HG03103 (cell line): Measurements from ENCODE around the gene GTSF1L.
"Not testable (repeated sequence)": the region's sequence is repeated elsewhere in the genome, so short reads cannot be mapped to it uniquely, and the experiment has no call there.

Experiments used
- ATAC-seq: cut with Tn5 transposase; IDR thresholded peaks from one replicate; pipeline ENCODE4 v1.9.1; 2021; ENCODE audit warnings: low read depth; ENCODE audit not compliant: unreplicated experiment

The GTSF1L gene

GRCh38 chr20:43726811-43727338 is at the start of gene GTSF1L:
Gene GTSF1L (minus strand): TSS chr20:43727002. CDS start chr20:43726694, 308 bp downstream.
- ATAC-seq = no peak

DNA sequence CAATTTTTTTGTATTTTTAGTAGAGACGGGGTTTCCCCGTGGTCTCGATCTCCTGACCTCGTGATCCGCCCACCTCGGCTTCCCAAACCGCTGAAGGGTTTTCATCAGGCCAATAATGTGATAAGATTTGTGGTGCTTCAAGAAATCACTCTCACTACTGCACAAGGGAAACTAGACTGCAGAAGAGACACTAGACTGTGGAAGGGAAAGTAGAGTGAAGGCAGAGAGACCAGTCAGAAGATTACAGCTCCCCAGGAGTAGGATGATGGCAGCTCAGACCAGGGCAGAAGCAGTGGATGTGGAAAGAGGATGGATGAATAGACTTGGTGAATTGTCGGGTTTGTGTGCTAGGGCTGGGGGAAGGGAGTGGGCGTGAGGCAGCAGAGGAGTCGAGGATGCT is 48.0 kb upstream of the GTSF1L start:
- no peak for ATAC-seq

DNA sequence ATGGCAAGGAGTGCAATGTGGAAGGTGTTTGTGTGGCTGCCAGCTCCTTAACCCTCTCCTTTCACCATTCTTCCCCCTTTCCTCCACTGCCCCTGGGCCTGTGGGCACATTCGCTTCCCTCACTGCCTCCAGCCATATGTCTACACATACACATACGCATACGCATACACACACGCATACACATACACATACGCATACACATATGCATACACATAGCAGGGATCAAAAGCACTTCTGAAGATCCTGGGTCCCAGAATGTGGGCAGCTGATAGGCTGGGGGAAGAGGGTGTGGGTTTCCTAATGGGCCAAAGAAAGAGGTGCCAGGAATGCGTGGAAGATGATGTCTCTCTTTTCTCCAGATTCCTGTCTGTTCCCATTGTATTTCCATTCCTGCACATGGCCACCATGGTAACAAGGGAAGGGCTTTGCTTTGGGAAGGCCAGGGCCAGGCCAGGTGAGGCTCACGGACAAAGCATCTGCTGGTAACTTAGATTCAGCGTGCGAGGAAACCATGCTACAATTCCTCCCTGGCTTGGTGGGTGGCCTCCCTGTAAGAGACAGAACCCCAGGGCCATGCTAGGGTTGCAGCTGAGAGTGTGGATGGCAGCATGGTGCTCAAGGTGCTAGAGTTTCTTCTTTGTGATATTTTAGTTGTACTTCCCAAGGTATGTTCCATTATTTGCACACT is 44.8 kb upstream of the GTSF1L start:
- ATAC-seq = no peak

GRCh38 chr20:43770342-43770741 is 43.5 kb upstream of the GTSF1L start:
- no peak for ATAC-seq

GRCh38 chr20:43767686-43768474 is 41.1 kb upstream of the GTSF1L start:
- no peak for ATAC-seq

DNA sequence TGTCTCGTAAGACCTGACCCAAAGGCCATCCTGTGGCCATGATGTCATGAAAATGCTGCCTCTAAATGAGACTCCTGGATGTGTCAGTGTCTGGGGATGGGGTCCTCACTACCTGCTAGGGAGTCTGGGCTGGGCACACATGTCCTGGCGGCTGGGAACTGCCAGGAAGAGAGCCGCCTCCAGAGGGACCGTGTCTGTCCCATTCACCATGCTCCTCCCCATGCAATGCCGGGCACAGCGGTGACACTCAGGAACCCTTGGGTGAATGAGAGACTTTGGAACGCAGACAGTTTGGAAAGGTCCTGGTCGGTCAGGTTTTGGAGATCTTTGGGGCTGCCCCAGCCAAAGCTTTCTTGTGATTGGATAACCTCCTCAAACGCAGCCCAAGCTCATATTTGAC is 40.1 kb upstream of the GTSF1L start:
- no peak for ATAC-seq

DNA sequence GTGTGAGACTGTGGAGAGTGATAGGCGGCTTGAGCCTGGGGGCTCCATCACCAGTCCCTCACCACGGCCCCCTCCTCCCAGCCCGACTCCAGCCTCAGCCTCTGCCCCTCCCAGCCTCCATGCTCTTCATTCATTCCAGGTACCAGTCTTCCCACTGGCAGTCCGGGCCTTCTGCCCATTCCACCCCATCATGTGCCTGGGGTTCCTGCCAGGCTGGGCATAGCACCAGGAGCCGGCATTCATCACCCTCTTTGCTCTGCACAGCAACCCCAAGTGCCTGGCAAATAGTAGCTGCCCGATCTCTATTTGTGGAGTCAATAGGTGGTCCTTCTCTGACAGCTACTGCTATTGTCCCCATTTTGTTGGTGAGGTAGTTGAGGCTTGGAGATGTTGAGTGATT is 39.6 kb upstream of the GTSF1L start:
- no peak for ATAC-seq

- ATAC-seq = no peak
These were observed 39.1 kb upstream of the GTSF1L start for GRCh38 chr20:43765916-43766315.

DNA sequence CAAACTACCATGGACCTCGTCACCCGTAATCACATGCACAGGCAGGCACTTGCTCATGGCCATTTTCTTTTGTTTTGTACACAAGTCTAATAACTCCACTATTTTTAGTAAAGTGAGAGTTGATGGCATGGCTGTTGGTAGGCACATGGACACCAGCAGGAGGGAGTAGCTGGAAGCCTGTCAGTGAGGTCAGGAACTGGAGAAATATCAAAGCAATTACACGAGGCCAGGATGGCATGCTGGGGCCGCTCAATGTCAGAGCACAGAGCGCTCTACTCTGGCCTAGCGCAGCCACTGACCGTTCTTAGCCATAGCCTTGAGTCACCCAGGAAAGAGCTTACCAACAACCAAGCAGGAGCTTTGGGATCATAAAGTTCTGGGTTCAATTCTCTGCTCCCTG is 36.1 kb upstream of the GTSF1L start:
- ATAC-seq = no peak

DNA sequence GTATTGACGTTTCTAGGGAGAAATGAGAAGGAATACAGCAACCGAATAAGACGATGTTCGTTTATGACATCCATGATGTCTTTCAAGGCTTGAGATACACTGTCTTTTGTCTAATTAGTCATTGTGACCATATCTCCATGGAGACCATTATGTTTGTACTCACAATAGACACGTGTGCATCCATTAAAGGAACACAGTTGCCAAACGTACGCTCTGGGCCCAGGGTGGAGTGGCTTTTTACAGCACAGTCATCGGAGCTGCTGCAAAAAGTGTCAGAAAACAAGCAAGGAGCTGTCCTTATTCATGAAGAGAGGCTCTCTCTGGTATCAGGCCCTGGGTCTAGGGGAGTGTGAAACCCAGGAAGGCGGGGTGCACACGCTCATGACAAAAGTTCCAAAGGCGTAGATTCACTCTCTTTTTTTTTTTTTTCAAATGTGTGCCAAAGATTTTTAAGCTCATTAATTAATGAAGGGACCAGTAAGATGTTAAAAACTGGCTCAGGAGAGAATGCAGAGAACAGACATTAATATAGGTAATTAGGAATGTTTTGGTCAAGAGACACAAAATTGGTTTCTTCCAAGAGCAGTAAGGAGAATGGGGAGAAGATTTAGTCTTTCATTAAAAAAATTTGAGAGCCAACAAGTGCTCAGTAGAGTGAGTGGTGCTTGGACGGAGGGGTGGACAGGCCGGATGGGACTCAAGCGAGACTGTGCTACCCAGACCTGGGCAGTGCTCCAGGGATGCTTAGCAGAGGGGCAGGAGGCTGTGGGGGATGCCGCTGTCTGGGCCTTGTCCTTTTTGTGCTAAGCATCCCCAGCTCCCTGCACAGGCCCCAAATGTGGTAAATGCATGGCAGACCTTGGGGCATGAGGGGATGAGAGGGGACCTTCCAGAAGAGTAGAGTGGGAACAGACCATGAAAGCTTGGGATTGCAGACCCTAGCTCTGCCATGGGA is 34.9 kb upstream of the GTSF1L start:
- no peak for ATAC-seq

DNA sequence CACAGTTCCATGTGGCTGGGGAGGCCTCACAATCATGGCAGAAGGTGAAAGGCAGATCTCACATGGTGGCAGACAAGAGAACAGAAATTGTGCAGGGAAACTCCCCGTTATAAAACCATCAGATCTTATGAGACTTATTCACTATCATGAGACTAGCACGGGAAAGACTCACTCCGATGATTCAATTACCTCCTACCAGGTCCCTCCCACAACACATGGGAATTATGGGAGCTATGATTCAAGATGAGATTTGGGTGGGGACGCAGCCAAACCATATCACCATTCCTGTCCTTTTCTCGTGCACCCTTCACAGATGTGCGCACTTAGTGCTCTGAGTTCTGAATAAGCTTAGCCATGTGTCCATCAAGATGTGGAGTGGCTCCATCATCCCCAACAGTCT is 31.1 kb upstream of the GTSF1L start:
- ATAC-seq = not testable (repeated sequence)

- no peak for ATAC-seq
These were observed 29.0 kb upstream of the GTSF1L start for GRCh38 chr20:43755851-43756250.

GRCh38 chr20:43755390-43755789 is 28.6 kb upstream of the GTSF1L start:
- ATAC-seq = no peak

DNA sequence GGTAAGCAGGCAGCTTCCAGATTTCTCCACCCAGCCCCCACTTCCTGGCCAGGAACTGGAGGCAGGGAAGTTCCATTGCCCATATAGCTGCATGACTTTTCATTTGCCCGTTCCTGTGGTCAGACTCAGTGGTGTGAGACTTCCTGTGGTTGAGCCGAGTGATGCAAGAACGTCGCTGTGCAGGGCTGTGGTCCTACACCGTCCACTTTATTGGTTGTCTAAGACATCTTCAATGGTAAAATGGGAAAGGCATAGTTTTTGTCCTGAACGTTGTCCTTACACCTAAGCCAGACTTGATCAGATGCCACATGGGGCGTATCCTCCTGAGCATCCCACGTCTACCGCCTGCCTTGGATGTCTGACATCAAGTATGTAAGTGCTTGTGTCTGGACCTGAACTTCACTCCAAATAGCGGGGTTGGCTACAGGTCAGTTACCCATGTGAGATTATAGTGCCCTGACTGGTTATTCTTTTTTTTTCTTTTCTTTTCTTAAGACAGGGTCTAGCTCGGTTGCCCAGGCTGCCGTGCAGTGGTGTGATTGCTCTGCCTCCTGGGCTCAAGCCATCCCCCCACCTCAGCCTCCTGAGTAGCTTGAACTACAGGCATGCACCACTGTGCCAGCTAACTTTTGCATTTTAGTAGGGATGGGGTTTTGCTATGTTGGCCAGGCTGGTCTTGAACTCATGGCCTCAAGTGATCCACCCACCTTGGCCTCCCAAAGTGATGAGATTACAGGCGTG is 25.9 kb upstream of the GTSF1L start:
- no peak for ATAC-seq

DNA sequence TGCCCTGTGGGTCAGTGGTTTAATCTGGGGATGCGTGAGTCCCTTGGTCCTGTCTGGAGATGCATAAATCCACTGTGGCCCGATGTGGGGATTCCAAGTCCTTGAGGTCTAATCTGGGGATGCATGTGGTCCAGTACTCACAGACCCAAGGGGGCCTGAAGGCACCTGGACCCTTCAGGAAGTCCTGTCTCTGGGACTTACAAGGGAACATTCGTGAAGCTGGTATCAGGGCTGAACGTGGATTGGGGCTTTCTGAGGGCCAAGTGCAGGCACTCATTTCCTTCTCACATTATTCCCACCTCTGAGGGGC is 25.2 kb upstream of the GTSF1L start:
- no peak for ATAC-seq

DNA sequence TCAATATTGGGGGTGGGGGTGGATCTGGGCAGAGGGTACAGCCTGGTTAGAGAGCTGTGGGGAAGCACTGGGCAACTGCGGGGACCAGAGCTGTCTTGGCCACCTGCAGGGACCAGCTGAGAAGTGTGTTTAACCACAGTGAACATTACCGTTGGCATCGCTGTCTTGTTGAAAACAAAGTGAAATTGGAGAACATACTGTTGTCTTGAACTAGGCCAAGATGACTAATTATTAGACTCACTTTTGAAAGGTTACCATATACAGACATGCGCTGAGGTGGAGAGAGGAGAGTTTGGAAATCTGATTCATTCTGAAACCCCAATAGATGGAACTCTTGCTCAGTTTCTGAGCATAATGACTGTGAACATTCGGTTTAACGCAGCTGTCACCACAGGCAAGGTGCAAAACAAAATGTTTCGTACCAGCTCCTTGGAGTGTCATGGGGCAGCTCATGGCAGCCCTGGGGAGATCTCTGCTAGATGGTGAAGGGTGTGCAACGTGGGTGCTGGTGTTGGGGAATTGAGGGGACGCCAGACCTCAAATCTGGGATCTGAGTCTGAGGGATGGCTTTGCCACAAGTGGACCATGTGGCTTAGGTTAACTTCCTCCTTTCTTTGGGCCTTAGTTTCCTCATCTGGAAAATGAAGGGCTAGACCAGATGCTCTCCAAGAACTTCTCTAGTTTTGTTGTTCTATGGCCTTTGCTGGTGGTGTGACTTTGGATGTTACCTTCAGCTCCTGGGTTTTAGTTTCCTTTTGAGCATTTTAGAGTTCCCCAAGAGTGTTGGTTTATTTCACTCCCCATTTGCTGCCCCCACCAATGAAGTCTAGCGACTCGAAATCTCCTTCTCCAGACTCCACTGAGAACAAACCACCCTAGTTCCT is 24.6 kb upstream of the GTSF1L start:
- peak; percentile 65 for ATAC-seq

- ATAC-seq = no peak
These were observed 24.0 kb upstream of the GTSF1L start for GRCh38 chr20:43750774-43751166.

DNA sequence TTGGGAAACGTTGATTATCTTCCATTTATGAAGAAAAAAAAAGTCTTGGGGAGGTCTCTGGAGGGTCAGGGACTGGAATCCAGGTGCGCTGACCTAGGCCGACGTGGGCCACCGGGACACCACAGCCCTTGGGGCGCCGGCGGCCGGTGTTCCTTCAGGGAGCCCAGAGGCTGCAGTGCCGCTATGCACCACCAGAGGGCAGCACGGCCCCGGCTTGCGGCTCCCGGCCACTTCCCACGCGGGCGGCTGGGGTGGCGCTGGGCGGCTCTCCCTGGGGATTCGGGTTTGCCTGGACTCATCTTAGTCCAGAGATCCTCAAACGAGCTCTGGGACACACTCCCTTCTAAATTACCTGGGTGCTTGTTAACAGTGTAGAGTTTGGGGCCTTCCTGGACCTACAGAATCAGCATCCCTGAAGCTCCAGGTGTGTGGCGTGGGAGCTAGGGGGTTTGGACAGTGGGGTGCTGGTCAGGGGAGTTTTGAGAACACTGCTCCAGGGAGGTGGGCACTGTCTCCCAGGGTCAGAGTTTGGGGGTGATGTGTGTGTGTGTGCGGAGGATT is 23.0 kb upstream of the GTSF1L start:
- no peak for ATAC-seq

GRCh38 chr20:43748274-43748673 is 21.5 kb upstream of the GTSF1L start:
- no peak for ATAC-seq
